ENCODE data around the gene LSM7.

DNA sequence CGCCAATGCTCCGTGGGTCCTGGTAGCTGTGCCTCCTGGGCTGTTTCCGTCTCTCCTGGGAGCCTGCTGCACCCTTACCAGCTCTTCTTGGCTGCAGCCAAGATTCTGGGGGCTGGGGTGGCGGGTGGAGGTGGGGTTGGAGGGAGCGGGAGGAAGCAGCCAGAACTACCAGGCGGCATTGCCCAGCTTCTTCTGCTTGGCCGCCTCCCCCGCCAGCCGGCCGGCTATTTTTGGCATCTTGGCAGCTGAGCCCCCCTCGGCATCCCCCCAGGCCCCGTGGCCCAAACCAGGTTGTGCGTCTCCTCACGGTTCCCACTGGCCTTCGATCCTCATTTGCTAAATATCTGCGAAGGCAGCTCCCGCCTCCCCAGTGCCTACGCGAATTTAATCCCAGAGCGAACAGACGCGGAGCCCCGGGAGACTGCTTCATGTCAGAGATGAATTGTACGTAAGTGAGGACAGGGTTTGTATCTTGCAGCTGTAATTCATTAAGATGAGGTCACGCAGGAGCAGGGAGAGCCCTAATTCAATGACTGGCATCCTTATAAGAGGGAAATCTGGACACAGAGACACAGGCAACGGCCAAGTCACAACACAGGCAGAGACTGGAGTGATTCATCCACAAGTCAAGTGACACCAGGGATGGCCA, 33.6 kb downstream of the LSM7 start:
- no peak for TF ChIP-seq POLR2AphosphoS5 (IDR thresholded peaks at IDR 0.05; ENCODE audit: low read depth, low read length)
- TF ChIP-seq, protein P1, sequence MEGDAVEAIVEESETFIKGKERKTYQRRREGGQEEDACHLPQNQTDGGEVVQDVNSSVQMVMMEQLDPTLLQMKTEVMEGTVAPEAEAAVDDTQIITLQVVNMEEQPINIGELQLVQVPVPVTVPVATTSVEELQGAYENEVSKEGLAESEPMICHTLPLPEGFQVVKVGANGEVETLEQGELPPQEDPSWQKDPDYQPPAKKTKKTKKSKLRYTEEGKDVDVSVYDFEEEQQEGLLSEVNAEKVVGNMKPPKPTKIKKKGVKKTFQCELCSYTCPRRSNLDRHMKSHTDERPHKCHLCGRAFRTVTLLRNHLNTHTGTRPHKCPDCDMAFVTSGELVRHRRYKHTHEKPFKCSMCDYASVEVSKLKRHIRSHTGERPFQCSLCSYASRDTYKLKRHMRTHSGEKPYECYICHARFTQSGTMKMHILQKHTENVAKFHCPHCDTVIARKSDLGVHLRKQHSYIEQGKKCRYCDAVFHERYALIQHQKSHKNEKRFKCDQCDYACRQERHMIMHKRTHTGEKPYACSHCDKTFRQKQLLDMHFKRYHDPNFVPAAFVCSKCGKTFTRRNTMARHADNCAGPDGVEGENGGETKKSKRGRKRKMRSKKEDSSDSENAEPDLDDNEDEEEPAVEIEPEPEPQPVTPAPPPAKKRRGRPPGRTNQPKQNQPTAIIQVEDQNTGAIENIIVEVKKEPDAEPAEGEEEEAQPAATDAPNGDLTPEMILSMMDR (IDR thresholded peaks at IDR 0.05) = no peak

Measured in Panc1 (cell line).